B cell (primary cell): ENCODE results near the gene FLG2. TPM values are rescaled to one million over a fixed set of nuclear protein-coding genes. Genes with fewer than 3 reads are reported as not detected.

Experiments used
- ATAC-seq: fragments of 200-7000 bp; cut with Tn5 transposase; one replicate; pipeline ENCODE4 v1.10.0; 2021; ENCODE audit warnings: low read depth, mild to moderate bottlenecking, moderate number of reproducible peaks, moderate library complexity
- CTCF ChIA-PET: fragments of 350-600 bp; sonication (Branson Sonifier 250); formaldehyde crosslinking; loops from one replicate; lab custom pipeline; 2021; ENCODE audit warnings: antibody characterized with exemption, inconsistent platforms; lab: Charles Lee
- POLR2A ChIA-PET: fragments of 350-600 bp; sonication (Branson Sonifier 250); formaldehyde crosslinking; loops from one replicate; lab custom pipeline; 2021; ENCODE audit warnings: antibody characterized with exemption; lab: Charles Lee
- DNase-seq: peaks from one replicate; pipeline ENCODE4 v3.0.0; 2013
- H2AFZ ChIP-seq: 2 replicates; pipeline ENCODE4 v1.6.1; 2012; ENCODE audit warnings: mild to moderate bottlenecking, low read depth, low read length; ENCODE audit not compliant: insufficient read depth, poor library complexity, severe bottlenecking
- H3K27ac ChIP-seq, 2 donors: 1 replicate in 1 of 2; 2 replicates in 1 of 2; pipeline ENCODE4 v1.5.1; 2012 to 2013; ENCODE audit warnings: low read length in 2 of 2, mild to moderate bottlenecking in 2 of 2, moderate library complexity in 1 of 2
- H3K27me3 ChIP-seq, 4 experiments: fragments of 200-600 bp in 1 of 4; sonication (generic) in 1 of 4; replicated peaks in 1 of 4; 1 replicate in 2 of 4; 2 replicates in 2 of 4; pipeline versions ENCODE4 v1.6.1 to v1.7.0; 2013 to 2016; ENCODE audit warnings: low read length in 3 of 4, mild to moderate bottlenecking in 2 of 4, mixed read lengths in 1 of 4, moderate library complexity in 1 of 4; ENCODE audit not compliant: insufficient read depth in 4 of 4, control insufficient read depth in 3 of 4; ENCODE audit errors: control extremely low read depth in 1 of 4
- H3K36me3 ChIP-seq, 2 experiments: replicated peaks in 1 of 2; 1 replicate in 1 of 2; 2 replicates in 1 of 2; pipeline versions ENCODE4 v1.6.1 to v1.7.1; 2013; ENCODE audit warnings: low read length in 1 of 2; ENCODE audit not compliant: insufficient read depth in 2 of 2, control insufficient read depth in 1 of 2; ENCODE audit errors: control extremely low read depth in 1 of 2, extremely low read depth in 1 of 2
- H3K4me1 ChIP-seq, 2 donors: fragments of 200-600 bp in 1 of 2; sonication (generic) in 1 of 2; 1 replicate in 1 of 2; 2 replicates in 1 of 2; pipeline versions ENCODE4 v1.5.1 to v1.6.1; 2013 to 2017; ENCODE audit warnings: low read length in 2 of 2; ENCODE audit not compliant: control insufficient read depth in 2 of 2, insufficient read depth in 2 of 2
- H3K4me2 ChIP-seq: replicated peaks from 2 replicates; pipeline ENCODE3; 2012; ENCODE audit warnings: mild to moderate bottlenecking, low read depth, low read length; ENCODE audit not compliant: poor library complexity, severe bottlenecking
- H3K4me3 ChIP-seq, 5 experiments: fragments of 200-600 bp in 1 of 5; sonication (generic) in 1 of 5; 1 replicate in 3 of 5; 2 replicates in 2 of 5; pipeline versions ENCODE4 v1.5.1 to v1.7.0; 2011 to 2016; ENCODE audit warnings: low read length in 4 of 5, mild to moderate bottlenecking in 4 of 5, low read depth in 2 of 5, control low read depth in 1 of 5, moderate library complexity in 1 of 5; ENCODE audit not compliant: insufficient read depth in 1 of 5; ENCODE audit errors: control extremely low read depth in 1 of 5, extremely low read depth in 1 of 5
- H3K79me2 ChIP-seq: fragments of 200-600 bp; sonication (generic); one replicate; pipeline ENCODE4 v1.6.0; 2016; ENCODE audit warnings: low read length; ENCODE audit not compliant: control insufficient read depth, insufficient read depth
- H3K9ac ChIP-seq: fragments of 200-600 bp; sonication (generic); 2 replicates; pipeline ENCODE4 v1.6.1; 2017; ENCODE audit warnings: mild to moderate bottlenecking, low read length, moderate library complexity
- H3K9me3 ChIP-seq, 3 donors: one replicate each; pipeline versions ENCODE4 v1.6.1 to v1.7.1; 2013; ENCODE audit warnings: low read length in 2 of 3; ENCODE audit not compliant: control insufficient read depth in 2 of 3, insufficient read depth in 1 of 3; ENCODE audit errors: control extremely low read depth in 1 of 3
- H4K20me1 ChIP-seq: 2 replicates; pipeline ENCODE4 v1.6.0; 2012; ENCODE audit warnings: mild to moderate bottlenecking, low read length; ENCODE audit not compliant: insufficient read depth, control insufficient read depth, poor library complexity, severe bottlenecking
- H3K27ac Mint-ChIP-seq: one replicate; pipeline ENCODE4 v1.8.0; 2021; ENCODE audit warnings: mixed read lengths
- H3K27me3 Mint-ChIP-seq: one replicate; pipeline ENCODE4 v1.8.0; 2021; ENCODE audit warnings: mixed read lengths
- H3K4me1 Mint-ChIP-seq: one replicate; pipeline ENCODE4 v1.8.0; 2021; ENCODE audit warnings: mixed read lengths
- H3K4me3 Mint-ChIP-seq: one replicate; pipeline ENCODE4 v1.8.0; 2021; ENCODE audit warnings: mixed read lengths
- H3K9me3 Mint-ChIP-seq: one replicate; pipeline ENCODE4 v1.8.0; 2022; ENCODE audit warnings: mixed read lengths; ENCODE audit not compliant: insufficient read depth
- EZH2 ChIP-seq: IDR thresholded peaks from 2 replicates; pipeline ENCODE4 v1.6.1; 2012; ENCODE audit warnings: borderline replicate concordance, low read depth, mild to moderate bottlenecking, moderate library complexity, low read length; ENCODE audit not compliant: insufficient read depth, poor library complexity, severe bottlenecking
- WGBS: methylation state at CpG from one replicate; pipeline ENCODE4 v1.1.5; 2013; ENCODE audit warnings: missing lambda C conversion rate; ENCODE audit not compliant: insufficient coverage; 5-methylcytosine and 5-hydroxymethylcytosine counted together
- intact Hi-C: fragments of 100-400 bp; cut with micrococcal nuclease; formaldehyde crosslinking; loops from one replicate; pipeline ENCODE4 v1.10.0; 2022
- polyA plus RNA-seq: library from polyadenylated mRNA; depleted of rRNA; stranded (reverse); fragments of >200 nt; gene quantifications from 2 replicates; pipeline ENCODE4 v1.2.3, GENCODE V29; 2012
- total RNA-seq, 2 donors: library from RNA; stranded (reverse); fragments of 120-200 nt in 1 of 2; gene quantifications; 1 replicate in 1 of 2; 2 replicates in 1 of 2; pipeline versions ENCODE4 v1.2.3 to v1.2.4, GENCODE V29; 2013 to 2022
- TF ChIP-seq, protein P1 (sequence below): fragments of 200-600 bp; IDR thresholded peaks from one replicate; pipeline ENCODE4 v1.8.0; 2022; ENCODE audit warnings: antibody characterized with exemption, mild to moderate bottlenecking

Gene FLG2
- total and polyA plus RNA-seq, 2 donors (not counting 1 experiment from before 2014, with no cell fraction given): not detected

DNA sequence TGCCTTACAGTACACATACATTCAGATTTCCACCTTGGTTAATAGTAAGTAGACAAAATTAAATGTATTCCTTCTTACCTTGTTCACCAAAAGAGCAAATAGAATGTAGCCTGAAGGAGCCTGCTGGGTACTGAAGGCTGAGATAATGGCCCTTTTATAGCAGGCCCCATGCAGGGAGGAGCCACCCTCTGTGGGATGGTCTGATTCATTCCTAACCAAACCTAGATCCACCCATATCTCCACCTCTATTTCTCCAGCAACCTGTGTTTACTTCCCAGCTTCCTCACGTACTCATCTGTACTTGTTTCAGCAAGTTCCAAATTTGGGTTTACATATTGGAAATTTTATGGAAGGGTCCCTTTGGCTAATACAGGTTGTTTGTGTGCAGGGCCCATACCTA, 34.7 kb downstream of the FLG2 start, which contains the start of gene FLG:
Gene FLG, minus strand, starts transcription at position 129 of the 400 bp plus-strand sequence. CDS start 9,783 bp downstream, outside the sequence.
- Histone ChIP-seq H3K79me2 (no peaks in the 10 kb centered on the region), H3K4me2 (no peak within 1 kb of the TSS), H3K9ac (no peak within 1 kb of the TSS), H3K4me3 (no peak within 1 kb of the TSS), H2AFZ (no peak within 1 kb of the TSS), H3K36me3 (no peaks in the 10 kb centered on the region), H3K27ac (no peak within 1 kb of the TSS), H4K20me1 (no peaks in the 10 kb centered on the region), H3K27me3 (no peaks in the 10 kb centered on the region), H3K4me1 (no peaks in the 10 kb centered on the region), H3K9me3 (no peaks in the 10 kb centered on the region)
- no peak within 1 kb of the TSS for H3K4me3 Mint-ChIP-seq
- no peaks in the 10 kb centered on the region for H3K9me3 Mint-ChIP-seq
- no peak for ATAC-seq
- no peak within 1 kb of the TSS for H3K27ac Mint-ChIP-seq
- no peaks in the 10 kb centered on the region for H3K4me1 Mint-ChIP-seq
- no peak for DNase-seq
- TF ChIP-seq, protein P1, sequence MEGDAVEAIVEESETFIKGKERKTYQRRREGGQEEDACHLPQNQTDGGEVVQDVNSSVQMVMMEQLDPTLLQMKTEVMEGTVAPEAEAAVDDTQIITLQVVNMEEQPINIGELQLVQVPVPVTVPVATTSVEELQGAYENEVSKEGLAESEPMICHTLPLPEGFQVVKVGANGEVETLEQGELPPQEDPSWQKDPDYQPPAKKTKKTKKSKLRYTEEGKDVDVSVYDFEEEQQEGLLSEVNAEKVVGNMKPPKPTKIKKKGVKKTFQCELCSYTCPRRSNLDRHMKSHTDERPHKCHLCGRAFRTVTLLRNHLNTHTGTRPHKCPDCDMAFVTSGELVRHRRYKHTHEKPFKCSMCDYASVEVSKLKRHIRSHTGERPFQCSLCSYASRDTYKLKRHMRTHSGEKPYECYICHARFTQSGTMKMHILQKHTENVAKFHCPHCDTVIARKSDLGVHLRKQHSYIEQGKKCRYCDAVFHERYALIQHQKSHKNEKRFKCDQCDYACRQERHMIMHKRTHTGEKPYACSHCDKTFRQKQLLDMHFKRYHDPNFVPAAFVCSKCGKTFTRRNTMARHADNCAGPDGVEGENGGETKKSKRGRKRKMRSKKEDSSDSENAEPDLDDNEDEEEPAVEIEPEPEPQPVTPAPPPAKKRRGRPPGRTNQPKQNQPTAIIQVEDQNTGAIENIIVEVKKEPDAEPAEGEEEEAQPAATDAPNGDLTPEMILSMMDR: no peak
- TF ChIP-seq EZH2: no peak
- intact Hi-C loops: no loop called here
- CTCF ChIA-PET: no interaction called here
- POLR2A ChIA-PET: no interaction called here
- H3K27me3 Mint-ChIP-seq: peaks cover 10% of the 10 kb centered on the region
- WGBS: no CpG with 5 or more reads among the region's 1 CpG

DNA sequence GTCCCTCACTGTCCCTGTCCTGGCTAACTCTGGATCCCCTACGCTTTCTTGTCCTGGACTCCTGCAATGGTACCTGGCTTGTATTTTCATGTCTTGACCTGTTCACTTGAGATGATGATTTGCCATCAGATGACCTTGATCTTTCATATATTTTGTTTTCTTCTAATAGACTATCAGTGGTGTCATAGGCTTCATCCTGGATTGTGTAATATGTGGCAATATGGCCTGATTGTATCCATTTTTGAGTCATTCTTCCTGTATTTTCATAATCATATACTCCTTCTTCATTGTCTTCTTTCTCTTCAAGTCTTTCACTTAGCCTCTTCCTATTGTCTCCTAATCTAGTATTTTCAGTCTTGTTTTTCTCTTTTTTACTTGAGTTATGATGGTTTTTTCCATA, 45.8 kb downstream of the FLG2 start:
- Histone ChIP-seq H3K9me3 (peaks cover 0 to 23% (median 0%) of the 10 kb centered on the region in 3 donors), H3K36me3 (no peaks in the 10 kb centered on the region), H3K79me2 (no peaks in the 10 kb centered on the region), H4K20me1 (no peaks in the 10 kb centered on the region), H3K27ac (no peak overlapping the region), H3K4me1 (no peaks in the 10 kb centered on the region), H2AFZ (no peak overlapping the region), H3K4me2 (no peak overlapping the region), H3K9ac (no peak overlapping the region), H3K27me3 (peaks cover 0 to 7% (median 0%) of the 10 kb centered on the region in 4 experiments), H3K4me3 (no peak overlapping the region)
- Mint-ChIP-seq H3K9me3 (no peaks in the 10 kb centered on the region), H3K27ac (no peak overlapping the region), H3K4me1 (no peaks in the 10 kb centered on the region), H3K27me3 (no peaks in the 10 kb centered on the region), H3K4me3 (no peak overlapping the region)
- DNase-seq: no peak
- CTCF ChIA-PET: no interaction called here
- intact Hi-C loops: no loop called here
- ATAC-seq: no peak
- 100% methylated on average over 1 of the region's 1 CpG for WGBS
- POLR2A ChIA-PET: no interaction called here
- TF ChIP-seq, protein P1: no peak
- no peak for TF ChIP-seq EZH2
